DLD1 (cell line): ENCODE results near the gene SAYSD1.

Experiments
- in situ Hi-C: cut with HindIII; loops from 2 replicates; pipeline ENCODE4 v1.10.0; 2017; ENCODE audit warnings: low sequenced_read_pairs

SAYSD1 gene

GRCh38 chr6:39108041-39108839, 6.7 kb downstream of the SAYSD1 start:
- in situ Hi-C loops, result no loop called here

- in situ Hi-C loops, result no loop called here
These were observed 7.3 kb downstream of the SAYSD1 start for GRCh38 chr6:39107641-39108040.

GRCh38 chr6:39107034-39107433, 8.0 kb downstream of the SAYSD1 start:
- in situ Hi-C loops, result no loop called here

- in situ Hi-C loops, result no loop called here
These were observed 10.5 kb downstream of the SAYSD1 start for GRCh38 chr6:39104528-39104927.

GRCh38 chr6:39102821-39103136, 12.2 kb downstream of the SAYSD1 start:
- in situ Hi-C loops, result no loop called here

GRCh38 chr6:39102071-39102820, 12.7 kb downstream of the SAYSD1 start:
- in situ Hi-C loops, result no loop called here

GRCh38 chr6:39100358-39100757, 14.6 kb downstream of the SAYSD1 start:
- in situ Hi-C loops, result no loop called here

- in situ Hi-C loops, result no loop called here
These were observed 19.4 kb downstream of the SAYSD1 start for GRCh38 chr6:39095578-39095977.

- in situ Hi-C loops, result no loop called here
These were observed 21.8 kb downstream of the SAYSD1 start for GRCh38 chr6:39093149-39093708.

GRCh38 chr6:39092124-39092523, 22.9 kb downstream of the SAYSD1 start:
- in situ Hi-C loops, result no loop called here

GRCh38 chr6:39091220-39091619, 23.8 kb downstream of the SAYSD1 start:
- in situ Hi-C loops, result no loop called here

GRCh38 chr6:39090036-39090435, 24.9 kb downstream of the SAYSD1 start:
- in situ Hi-C loops, result no loop called here

- in situ Hi-C loops, result no loop called here
These were observed 26.7 kb downstream of the SAYSD1 start for GRCh38 chr6:39088331-39088730.

- in situ Hi-C loops, result no loop called here
These were observed 27.8 kb downstream of the SAYSD1 start for GRCh38 chr6:39087197-39087596.

- in situ Hi-C loops, result no loop called here
These were observed 28.3 kb downstream of the SAYSD1 start for GRCh38 chr6:39086711-39087110.

- in situ Hi-C loops, result no loop called here
These were observed 28.7 kb downstream of the SAYSD1 start for GRCh38 chr6:39086294-39086693.

- in situ Hi-C loops, result no loop called here
These were observed 29.7 kb downstream of the SAYSD1 start for GRCh38 chr6:39085129-39085797.

- in situ Hi-C loops, result no loop called here
These were observed 30.5 kb downstream of the SAYSD1 start for GRCh38 chr6:39084506-39084905.

GRCh38 chr6:39083231-39083634, 31.8 kb downstream of the SAYSD1 start:
- in situ Hi-C loops, result no loop called here

- in situ Hi-C loops, result no loop called here
These were observed 32.7 kb downstream of the SAYSD1 start for GRCh38 chr6:39082310-39082709.

- in situ Hi-C loops, result no loop called here
These were observed 34.6 kb downstream of the SAYSD1 start for GRCh38 chr6:39080246-39080875.
